ENCODE data around the gene RIT2.

DNA sequence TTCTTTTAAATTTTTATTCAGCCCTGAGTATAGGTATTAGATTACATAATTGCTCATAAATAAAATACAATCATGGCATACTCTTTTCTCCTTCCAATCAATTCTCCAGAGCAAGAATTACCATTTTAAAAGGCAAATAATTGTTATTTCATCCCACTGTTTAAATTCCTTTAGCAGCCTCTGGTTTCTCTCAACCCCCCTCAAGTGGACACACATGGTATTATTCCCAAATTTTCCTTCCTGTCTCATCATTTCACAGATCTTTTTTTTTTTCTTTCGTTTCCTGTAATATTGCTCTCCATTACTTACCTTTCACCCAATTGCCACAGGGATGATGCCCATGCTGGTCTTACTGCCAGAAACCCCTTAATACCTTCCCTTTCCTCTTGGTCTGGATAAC, 385.2 kb downstream of the RIT2 start:
- TF ChIP-seq, protein P1, sequence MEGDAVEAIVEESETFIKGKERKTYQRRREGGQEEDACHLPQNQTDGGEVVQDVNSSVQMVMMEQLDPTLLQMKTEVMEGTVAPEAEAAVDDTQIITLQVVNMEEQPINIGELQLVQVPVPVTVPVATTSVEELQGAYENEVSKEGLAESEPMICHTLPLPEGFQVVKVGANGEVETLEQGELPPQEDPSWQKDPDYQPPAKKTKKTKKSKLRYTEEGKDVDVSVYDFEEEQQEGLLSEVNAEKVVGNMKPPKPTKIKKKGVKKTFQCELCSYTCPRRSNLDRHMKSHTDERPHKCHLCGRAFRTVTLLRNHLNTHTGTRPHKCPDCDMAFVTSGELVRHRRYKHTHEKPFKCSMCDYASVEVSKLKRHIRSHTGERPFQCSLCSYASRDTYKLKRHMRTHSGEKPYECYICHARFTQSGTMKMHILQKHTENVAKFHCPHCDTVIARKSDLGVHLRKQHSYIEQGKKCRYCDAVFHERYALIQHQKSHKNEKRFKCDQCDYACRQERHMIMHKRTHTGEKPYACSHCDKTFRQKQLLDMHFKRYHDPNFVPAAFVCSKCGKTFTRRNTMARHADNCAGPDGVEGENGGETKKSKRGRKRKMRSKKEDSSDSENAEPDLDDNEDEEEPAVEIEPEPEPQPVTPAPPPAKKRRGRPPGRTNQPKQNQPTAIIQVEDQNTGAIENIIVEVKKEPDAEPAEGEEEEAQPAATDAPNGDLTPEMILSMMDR (tag by site-specific recombination; IDR thresholded peaks at IDR 0.05), result no peak; the same call in 1 of the 2 replicates
- TF ChIP-seq ZNF416 (tag by site-specific recombination; IDR thresholded peaks at IDR 0.05) (no peak), ZNF184 (tag by site-specific recombination; IDR thresholded peaks at IDR 0.05) (no peak)
